Stimulated activated CD8-positive, alpha-beta memory T cell treated with anti-CD3 and anti-CD28 coated beads, Interleukin-4, amount 100 ng/mL, for 1 hour (primary cell): ENCODE measurements around the gene NEUROD2.

Experiments used
- DNase-seq, 2 donors: peaks; one replicate each; pipeline ENCODE4 v3.0.0-alpha.2; 2020; ENCODE audit warnings: low read depth in 2 of 2, low spot score in 1 of 2

NEUROD2 gene

DNA sequence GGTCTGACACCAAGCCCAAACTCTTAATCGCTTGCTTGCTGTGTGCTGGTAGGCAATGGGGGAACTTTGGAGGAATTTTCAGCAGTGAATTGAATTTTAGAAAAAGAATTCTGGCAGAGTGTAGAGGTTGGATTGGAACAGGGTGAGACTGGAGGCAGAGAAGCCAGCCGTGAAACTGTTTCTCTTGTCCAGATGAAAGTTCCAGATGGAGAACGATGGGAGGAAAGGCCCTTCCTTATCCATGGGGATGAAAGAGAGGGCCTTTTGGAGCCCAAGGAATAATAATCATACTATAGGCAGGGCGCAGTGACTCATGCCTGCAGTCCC is 26.0 kb downstream of the NEUROD2 start:
- DNase-seq = no peak

DNA sequence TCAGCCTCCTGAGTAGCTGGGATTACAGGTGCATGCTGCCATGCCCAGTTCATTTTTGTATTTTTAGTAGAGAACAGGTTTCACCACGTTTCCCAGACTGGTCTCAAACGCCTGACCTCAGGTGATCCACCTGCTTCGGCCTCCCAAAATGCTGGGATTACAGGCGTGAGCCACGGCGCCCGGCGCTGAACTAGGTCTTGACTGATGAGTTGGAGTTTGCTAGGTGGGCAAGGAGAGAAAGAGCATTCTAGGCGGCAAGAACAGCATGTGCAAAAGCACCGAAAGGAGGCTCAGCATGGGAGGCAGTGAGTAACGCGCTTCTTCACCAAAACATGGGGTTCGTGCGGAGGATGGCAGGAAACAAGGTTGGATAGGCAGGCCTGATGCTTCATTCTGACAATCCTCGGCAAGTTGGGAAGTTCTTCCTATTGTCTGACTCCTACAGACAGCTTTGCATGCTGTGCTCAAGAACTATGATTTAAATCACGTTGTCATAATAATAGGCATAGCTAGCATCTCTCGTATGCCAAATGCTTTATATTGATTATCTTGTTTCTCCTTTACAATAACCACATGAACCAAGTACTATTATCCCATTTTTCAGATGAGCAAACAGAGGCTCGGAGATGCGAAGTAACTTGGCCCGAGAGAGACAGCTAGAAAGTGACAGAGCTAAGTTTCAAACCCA is 26.5 kb downstream of the NEUROD2 start:
- no peak for DNase-seq

DNA sequence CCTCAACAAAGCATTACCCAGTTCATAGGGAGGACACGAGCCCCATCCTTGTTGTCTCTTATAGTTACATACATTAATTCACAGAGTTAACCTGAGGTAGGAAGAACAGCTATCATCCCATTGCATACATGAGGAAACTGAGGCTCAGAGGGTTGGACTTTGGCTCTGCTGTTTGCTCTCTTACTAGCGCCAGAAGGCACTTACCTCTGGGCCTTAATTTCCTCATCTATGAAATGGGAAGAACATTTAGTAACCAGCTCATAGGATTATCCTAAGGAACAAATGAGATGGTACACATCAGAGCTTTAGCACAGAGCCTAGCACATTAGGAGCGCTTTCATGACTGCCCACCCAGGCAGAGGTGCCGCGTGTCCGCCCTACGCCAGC is 27.6 kb downstream of the NEUROD2 start:
- no peak for DNase-seq

DNA sequence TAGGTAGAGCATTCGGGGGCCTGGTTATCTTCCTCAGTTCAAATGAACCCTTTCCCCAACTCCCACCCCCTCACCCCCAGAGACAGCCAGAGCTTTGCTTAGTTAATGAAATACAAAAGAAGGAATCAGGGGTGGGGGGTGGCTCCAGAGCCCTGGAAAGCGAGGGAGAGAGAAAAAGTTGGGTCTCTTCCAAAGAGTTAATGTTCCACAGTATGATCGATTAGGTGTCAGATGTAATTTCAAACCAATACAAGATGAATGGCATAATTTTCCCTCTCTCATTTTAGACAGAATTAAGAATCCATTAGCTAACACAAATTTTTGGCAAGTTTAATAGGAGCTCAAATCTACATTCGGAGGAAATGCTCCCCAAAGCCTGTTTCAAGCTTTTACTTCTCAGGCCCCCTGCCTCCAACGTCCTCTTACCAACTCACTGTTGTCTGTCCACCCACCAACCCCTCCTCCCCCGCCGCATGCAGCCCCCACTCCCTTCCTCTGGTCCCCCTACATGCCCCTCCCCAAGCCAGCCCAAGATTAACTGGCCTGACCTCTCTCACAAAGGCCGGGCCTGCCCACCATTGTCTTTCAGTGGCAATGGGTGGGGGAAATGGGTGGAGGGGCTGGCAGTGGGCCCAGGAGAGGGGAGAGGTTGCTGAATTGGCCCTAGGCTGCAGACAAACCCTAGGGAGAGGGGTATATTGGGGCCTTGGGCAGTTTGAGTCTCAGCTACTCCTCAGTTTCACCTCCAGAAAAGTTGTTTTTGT is 28.2 kb downstream of the NEUROD2 start:
- no peak for DNase-seq

DNA sequence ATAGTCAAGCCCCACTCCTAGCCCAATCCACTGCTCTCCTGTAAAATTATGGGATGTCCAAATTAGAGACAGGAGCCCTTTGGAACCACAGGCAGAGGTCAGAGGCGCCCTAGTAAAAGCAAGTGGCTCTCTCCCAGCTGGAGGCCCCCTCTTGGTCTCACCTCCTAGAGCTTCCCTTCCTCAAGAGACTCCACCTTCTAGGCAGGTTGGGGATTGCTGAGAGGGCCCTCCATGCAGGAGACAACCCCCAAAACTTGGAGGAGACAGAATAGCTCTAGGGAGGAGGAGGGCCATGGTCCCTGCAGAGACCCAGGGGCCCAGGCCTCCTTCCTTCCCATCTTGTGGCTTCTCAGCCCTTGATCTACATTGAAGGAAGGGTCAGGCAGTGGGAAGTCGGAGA is 29.4 kb downstream of the NEUROD2 start:
- no peak for DNase-seq

DNA sequence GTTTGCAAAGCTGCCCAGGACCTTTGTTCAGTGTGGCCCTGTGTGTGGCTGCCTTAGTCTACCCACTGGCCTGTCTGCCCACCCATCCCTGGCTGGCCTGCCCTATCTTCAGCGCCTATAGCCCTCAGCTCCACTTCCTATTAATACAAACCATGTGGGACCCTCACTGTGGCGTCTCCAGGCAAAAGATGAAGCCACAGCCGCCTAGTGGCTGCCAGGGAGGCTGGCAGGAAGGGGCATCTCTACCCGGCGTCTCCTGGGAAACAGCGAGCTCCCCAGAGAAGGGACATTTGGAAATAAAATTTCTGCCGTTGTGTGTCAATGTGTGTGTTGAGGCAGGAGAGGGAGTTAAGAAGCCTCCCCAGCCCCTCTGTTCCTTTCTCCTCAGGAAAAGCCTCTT is 31.5 kb downstream of the NEUROD2 start:
- no peak for DNase-seq

DNA sequence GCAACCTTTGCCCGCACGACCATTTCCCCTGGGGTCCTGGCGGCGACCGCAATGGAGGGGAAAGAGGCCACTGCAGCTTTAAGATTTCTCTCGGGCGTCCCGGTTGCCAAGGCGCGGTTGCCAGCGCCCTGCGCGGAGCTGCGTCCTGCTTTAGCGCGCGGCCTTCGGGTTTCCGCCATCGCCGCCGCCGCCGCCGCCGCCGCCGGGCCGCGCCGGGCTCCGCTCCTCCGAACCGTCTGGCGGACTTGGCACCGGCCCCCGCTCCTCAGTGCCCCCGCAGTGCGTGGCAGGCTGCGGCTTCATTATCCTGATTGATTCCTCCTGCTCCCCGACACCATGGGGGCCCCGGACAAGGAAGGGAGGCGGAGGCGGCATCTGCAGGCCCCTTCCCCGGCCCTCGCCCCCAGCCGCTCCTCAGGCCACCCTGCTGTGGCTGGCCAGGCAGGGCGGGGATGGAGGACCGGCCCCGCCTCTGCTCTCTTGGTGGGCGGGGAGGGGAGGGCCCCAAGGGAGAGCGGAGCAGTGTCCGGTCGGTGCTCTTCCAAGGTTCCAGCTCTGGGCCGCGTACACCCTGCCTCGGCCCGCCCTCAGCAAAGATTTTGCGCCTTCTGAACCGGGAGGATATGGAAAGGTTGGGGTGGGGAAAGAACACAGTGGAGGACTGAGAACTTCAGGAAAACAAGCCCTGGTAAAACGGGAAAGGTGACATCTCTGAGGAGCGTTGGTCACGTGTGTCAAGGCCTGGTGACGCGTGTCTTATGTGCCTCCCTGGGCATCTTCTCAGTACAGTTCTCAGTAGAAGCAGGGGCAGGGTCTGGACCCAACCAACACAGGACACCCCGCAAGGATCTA is 34.0 kb downstream of the NEUROD2 start:
- DNase-seq = no peak

DNA sequence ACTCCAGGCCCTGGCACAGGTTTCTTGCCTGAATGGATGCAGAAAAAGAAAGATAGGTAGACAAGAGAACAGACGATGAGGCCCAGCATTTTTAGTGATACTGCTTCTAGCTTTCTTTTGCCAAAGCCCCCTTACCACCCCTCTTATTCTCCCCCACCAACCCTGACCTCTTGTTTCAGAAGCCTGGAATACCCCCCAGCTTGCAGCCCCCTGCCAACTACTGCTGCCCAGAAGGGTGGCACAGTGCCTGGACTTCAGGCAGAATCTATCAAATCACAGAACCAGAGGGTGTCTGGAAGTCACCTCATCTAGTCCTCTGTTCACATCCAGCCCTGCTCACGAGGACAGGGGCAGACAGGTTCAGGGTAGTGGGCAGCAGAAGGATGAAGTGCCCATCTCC is 35.6 kb downstream of the NEUROD2 start:
- DNase-seq = no peak

DNA sequence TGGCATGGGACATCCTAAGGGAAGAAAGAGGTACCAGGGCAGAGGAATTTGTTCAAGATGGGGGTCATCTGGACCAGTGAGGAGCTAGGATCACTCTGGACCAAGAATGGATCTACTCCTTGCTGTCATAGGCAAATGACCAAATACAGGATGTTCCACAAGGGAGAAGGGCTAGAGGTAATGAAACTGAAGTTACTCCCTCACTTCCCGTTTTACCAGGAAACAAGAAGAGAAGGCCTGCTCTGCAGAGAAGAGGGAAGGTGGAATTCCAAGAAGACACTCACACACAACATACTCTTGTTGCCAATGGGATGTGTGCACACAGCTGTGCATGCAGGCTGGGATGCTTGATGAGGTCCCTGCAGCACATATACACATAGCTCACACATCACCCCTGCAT is 38.6 kb downstream of the NEUROD2 start:
- DNase-seq = no peak

DNA sequence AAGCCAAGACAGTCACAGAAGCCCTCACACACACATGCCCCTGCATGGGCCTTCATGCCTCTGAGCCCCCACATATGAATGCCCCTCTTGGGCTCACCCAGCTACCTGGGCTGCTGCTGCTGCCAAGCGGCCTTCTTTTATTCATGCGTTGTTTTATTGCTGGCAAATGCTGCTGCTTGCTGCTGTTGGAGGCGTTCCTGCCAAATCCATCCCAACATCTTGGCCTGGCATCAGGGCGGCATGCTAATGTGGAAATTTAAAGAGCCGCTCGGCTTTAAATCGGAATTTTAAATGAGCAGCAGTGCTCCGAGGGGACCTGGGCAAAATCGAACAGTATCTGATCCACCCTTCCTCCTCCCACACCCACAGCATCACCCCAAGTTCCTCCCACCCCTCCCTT is 39.0 kb downstream of the NEUROD2 start:
- no peak for DNase-seq

DNA sequence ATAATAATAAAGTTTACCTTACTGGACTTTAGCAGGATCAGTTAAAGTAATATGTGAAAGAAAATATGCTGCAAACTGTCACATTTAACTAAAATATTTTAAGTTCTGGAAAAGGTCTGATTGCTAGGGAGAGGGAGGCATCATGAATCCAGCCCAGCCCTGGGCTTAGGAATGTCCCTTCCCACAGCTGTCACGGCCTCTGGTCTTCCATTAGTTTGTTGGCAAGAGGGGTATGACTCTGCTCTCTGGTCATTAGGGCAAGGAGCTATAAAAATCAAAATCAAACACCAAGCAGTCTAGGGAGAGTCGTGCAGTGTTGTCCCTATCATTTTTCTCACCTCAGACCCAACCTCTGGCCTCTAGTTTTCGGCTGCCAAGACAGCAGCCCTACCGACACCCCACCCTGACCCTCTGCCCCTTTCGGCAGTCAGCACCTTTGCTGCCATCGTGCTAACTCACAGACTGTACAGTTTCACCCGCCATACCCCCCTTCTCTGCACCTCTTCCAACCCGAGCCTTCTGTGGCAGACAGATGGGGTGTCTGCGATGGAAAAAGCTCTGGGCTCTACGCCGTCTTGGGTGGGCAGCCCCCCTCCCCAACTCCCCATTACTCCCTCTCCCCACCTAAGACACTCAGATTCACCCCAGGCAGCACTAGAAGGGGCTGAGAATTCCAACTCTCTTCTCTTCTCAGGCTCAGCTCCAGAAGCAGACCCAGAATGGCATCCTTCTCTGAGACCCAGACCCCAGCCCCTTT is 41.4 kb downstream of the NEUROD2 start:
- no peak for DNase-seq

DNA sequence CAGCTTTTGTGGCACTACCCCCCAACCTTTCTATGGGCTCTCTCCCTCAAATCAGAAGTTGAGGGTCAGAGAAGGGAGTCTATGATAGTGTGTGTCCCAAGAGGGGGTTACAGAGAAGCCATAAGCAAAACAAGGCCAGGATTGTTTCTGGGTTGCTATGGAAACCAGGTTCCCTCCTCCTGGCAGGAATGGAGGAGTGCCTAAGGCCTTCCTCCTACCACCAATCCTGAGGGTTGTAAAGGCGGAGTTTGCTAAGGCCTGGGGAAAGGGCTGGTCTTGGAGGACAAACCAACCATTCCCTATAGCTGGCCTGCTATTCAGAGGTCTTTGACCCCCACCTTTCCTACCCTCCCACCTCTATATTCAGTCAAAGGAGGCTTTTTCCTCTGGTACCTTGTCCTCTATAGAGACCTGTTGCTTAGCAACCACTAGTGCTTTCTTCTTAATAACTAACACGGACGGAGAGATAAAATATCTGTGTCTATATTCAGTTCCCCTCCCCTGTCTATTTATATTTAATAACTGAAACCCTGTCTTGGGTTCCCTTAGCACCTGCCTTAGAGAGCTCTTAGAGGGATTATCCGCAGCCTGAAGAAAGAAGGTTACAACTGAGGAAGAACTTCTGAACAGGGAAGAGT is 43.4 kb downstream of the NEUROD2 start:
- DNase-seq = no peak

DNA sequence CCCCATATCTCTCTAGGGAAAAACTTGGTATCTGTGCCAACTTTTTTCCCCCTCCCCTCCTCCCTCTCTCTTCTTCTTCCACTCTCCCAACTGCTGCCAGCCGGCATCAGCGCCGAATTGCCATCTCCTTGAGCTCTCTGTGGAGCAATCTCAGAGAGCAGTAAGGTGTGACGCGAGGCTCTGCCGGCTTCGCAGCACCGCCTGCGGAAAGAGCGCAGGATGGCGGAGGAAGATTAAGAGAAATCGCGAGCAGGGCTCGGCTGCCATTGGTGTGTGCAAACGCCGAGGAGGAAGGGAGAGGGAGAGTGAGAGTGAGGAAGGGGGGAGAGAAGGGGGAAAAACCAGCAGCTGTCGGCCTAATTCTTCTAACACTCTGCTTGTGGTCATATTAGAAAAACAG is 44.2 kb downstream of the NEUROD2 start:
- no peak for DNase-seq

DNA sequence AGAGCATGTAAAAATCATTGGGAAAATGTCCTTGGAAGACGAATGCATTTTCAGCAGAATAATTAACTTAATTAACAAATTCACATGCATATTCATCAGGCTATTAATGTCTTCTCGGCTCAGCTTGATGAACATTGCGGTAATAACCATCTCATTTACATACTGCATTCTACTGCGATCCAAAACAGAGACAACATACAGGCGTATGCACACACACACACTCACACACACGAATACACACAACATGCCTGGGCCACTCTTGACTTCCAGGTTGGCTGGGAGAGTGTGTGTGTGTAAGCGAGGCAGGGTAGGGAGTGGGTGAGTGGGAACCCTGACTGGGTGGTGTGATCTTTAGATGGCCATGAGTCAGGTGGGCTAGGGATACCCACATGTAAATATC is 44.7 kb downstream of the NEUROD2 start:
- DNase-seq = no peak

DNA sequence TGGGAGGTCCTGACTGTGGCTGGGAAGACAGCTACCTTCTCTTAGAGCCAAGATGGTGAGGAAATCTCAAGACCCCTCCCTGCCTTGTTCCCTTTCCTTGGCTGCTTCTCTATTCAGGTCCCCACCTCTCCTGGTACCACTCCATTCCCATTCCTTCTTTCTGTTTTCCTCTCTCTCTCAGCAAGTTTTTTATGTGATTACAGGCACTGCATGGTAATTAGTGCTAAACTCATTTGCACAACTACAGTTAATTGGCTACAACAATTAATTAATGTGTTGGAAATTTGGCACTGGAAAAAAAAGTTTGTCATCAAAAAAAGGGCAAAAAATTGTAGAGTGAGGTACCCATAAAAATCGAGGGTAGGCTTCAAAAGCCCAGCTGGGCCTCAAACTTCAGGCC is 45.3 kb downstream of the NEUROD2 start:
- no peak for DNase-seq

DNA sequence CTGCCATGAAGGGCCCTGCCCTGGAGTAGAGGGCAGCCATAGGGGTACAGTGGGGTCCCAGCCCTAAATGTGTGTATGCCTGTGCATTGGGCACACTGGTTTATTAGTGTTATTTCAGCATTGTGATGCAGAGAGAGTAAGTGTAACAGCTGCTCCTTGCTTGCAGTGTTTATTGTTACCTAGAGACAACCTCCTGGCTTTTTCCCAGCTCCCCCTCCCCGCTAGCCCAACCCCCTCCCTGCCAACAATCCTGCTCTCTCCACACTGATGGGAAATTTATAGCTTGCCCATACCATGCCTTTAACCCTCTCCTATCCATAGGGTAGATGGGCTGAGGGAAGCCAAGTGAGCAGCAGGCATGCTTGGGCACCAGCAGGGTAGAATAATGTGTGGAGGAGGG is 51.3 kb downstream of the NEUROD2 start:
- no peak for DNase-seq

DNA sequence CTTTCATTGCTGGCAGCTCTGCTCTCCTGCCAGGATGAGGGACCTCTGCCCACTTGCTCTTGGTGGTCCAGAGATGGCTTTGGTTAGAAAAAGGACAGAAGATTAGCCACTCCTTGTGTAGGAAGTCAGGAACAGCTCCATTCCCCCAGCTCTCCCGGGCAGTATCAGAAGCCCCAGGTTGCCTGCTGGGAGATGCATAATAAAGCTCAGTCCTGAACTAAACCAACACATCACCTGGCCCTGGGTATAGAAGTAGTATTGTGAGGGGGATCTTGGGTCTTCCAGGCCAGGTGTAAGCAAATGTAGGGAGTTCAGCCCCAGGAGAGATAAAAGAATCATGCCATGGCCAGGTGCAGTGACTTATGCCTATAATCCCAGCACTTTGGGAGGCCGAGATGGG is 52.4 kb downstream of the NEUROD2 start:
- DNase-seq = no peak
